Measurements from ENCODE around the gene ARF1.

DNA sequence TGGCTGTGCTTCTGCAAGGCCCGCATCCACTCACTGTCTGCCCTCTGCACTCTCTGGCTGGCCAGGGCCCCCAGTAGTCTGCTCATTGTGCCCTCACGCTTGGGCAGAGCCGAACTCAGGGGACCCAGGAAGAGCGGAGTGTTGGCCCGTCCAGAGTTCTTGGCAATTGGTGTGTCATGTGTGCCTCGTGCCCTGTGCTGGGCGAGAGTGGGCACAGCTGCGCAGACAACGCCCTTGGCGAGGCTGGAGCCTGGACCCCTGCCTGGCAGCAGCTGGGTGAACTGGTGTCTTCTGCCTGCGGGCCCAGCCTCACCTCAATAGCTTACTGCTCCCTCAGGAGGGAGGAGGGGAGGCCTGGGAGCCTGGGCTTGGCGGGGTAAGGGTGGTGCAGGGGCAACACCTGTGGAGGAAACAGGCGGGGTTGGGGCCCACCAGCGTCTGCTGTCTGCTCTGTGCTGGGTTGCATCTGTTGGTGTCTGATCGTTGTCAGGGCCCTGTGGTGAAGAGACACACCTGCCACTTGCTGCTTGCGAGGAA, 59.7 kb downstream of the ARF1 start:
- TF ChIP-seq TOPORS (CRISPR knock-in tag; IDR thresholded peaks at IDR 0.05), result no peak
- TF ChIP-seq SMARCC2 (IDR thresholded peaks at IDR 0.05), result no peak
- no peak for TF ChIP-seq JARID2 (CRISPR knock-in tag; IDR thresholded peaks at IDR 0.05; ENCODE audit: insufficient replicate concordance)
- TF ChIP-seq POLR2AphosphoS5 (IDR thresholded peaks at IDR 0.05; ENCODE audit: low read depth, low read length), result no peak
- no peak for TF ChIP-seq TOE1 (CRISPR knock-in tag; IDR thresholded peaks at IDR 0.05)
- TF ChIP-seq, protein P1, sequence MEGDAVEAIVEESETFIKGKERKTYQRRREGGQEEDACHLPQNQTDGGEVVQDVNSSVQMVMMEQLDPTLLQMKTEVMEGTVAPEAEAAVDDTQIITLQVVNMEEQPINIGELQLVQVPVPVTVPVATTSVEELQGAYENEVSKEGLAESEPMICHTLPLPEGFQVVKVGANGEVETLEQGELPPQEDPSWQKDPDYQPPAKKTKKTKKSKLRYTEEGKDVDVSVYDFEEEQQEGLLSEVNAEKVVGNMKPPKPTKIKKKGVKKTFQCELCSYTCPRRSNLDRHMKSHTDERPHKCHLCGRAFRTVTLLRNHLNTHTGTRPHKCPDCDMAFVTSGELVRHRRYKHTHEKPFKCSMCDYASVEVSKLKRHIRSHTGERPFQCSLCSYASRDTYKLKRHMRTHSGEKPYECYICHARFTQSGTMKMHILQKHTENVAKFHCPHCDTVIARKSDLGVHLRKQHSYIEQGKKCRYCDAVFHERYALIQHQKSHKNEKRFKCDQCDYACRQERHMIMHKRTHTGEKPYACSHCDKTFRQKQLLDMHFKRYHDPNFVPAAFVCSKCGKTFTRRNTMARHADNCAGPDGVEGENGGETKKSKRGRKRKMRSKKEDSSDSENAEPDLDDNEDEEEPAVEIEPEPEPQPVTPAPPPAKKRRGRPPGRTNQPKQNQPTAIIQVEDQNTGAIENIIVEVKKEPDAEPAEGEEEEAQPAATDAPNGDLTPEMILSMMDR (CRISPR knock-in tag; IDR thresholded peaks at IDR 0.05), result no peak
- no peak for TF ChIP-seq TCF12 (IDR thresholded peaks at IDR 0.05)
- no peak for TF ChIP-seq TCF12 (CRISPR knock-in tag; IDR thresholded peaks at IDR 0.05)
- no peak for TF ChIP-seq EP300 (IDR thresholded peaks at IDR 0.05; ENCODE audit: low read depth in 2 of 2, low read length in 2 of 2)
- no peak for TF ChIP-seq EP300 (CRISPR knock-in tag; IDR thresholded peaks at IDR 0.05; ENCODE audit: borderline replicate concordance)
- no peak for TF ChIP-seq ONECUT2 (CRISPR knock-in tag; IDR thresholded peaks at IDR 0.05)
- no peak for TF ChIP-seq PHB2 (IDR thresholded peaks at IDR 0.05; ENCODE audit: partially characterized antibody)
